CD4-positive, alpha-beta T cell treated with Interleukin-1 beta for 1 hour (primary cell): ENCODE data around the gene ALPI.

ENCODE experiments used
- DNase-seq, 2 donors: peaks; one replicate each; pipeline ENCODE4 v3.0.0-alpha.2; 2020 to 2022

The ALPI gene

DNA sequence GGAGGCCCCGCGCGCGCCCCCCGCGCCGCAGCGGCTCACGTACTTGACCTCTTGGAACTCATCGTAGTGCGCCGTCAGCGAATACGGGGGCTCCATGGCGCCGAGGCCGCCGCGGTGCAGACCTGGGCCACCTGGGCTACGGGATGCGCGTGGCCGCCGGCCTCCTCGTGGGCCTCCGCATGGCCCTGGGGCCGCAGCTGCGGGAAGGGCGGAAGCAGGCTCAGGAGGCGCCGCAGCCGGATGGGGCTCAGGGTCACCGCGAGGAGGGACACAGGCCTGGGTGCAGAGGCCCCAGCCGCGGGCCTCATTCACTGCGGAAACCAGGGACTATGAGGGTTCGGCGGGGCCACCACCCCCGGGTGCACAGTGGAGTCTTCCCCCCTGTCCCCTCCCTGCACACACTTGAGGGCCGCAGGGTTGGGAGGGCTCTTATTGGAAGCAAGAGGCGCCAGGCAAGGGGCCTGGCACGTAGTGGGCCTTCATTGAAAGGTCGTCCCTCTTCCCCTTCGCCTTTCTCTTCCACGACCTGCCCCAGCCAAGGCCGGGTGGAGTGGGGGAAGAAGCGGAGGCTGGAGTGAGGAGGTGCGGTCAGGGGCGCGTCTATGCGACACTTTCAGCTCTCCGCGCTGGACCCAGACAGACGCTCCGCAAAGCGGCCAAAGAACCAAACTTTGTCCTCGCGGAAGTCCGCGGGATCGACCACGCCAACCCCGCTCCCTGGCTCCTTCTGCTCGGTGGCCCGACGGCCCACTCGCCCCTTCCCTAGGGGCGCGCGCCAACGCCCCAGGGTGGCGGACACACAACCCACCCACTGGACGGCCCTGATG is 30.8 kb downstream of the ALPI start:
- no peak for DNase-seq

DNA sequence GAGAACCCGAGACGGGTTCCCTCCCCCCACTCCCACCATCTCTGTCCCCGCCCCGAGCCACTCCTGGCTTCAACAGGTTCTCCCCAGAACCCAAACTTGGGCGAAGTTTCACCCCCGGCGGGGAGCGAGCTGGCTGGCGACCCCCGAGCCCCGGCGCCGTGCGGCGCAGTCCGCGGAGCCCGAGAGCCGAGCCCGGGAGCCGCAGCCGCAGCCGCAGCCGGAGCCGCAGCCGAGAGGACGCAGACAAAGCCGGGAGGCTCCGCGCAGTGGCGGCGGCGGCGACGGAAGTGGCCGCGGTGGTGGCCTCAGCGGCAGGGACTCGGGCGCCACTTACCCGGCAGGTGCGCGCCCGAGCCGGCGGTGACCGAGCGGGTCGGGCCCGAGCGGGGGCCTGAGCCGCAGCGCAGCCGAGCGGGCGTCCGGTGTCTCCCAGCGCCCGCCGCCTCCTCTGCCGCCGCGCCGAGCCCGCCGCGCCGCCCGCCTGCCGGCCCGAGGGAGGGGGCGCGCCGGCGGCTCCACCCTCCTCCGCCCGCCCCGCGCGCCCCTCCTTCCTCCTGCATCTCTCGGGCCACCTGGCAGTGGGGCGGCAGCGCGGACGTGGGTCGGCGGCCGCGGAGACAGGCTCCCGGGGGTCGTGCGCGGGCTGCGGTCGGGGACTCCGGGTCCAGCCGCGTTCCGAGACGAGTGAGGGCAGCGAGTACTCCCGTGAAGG is 31.6 kb downstream of the ALPI start, which contains the start of gene ECEL1:
Gene ECEL1 (minus strand): TSS at position 450 of the 712 bp plus-strand sequence. CDS start 1,181 bp downstream, outside the sequence.
- DNase-seq: no peak

DNA sequence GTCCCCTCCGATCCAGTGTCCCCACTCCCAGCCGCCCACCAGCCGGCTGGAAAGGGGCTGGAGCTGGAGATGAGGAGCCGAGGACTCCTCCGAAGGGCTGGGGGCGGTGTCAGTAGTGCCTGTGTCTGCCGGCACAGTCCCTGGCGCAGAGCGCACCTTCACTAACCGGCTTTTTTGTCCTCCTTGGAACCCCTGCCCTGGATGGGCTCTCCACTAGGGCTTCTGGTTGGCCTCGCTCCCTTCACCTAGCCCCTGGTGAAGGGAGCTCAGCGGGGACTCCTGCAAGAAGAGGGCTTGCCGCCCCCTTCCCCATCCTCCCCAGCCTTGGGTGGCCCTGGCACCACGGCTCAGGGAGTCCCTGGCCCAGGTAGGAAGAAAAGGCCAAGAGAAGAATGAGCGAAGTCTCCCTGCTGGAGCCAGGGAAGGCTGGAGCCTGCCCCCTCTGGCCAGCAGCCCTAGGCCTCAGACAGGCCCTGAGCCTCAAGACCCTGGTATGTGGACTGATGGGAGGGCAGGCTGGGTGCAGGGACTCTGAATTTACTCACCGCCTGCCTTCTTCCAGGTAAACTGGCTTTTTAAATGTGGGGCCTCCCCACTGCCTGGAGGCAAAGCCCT is 32.3 kb downstream of the ALPI start:
- DNase-seq: no peak

DNA sequence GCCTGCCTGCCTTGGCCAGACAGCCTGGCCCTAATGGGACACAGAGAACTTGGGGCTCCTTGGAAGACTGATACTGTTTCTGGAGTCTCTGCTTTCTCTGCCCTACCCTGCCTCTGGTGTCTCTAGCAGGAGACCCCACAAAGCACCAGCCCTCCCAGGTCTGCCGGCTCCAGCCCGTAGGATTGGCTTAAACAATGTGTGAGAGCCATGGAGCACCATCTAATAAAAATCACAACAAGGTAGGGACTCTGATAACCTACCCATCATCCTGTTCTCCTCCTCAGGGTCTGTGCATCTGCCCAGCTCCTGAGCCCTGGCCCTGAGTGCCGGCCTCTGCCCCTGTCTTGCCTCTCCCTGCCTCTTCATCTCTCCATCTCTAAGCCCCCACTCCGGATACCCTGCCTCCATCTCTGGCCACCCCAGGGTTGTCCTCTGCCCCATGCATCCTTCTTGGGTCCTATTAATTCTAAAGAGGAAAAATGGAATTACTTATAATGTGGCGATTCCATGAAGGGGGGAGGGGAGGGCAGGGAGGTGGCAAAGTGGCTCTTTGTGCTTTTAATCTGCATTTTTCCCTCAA is 32.9 kb downstream of the ALPI start:
- DNase-seq: no peak

DNA sequence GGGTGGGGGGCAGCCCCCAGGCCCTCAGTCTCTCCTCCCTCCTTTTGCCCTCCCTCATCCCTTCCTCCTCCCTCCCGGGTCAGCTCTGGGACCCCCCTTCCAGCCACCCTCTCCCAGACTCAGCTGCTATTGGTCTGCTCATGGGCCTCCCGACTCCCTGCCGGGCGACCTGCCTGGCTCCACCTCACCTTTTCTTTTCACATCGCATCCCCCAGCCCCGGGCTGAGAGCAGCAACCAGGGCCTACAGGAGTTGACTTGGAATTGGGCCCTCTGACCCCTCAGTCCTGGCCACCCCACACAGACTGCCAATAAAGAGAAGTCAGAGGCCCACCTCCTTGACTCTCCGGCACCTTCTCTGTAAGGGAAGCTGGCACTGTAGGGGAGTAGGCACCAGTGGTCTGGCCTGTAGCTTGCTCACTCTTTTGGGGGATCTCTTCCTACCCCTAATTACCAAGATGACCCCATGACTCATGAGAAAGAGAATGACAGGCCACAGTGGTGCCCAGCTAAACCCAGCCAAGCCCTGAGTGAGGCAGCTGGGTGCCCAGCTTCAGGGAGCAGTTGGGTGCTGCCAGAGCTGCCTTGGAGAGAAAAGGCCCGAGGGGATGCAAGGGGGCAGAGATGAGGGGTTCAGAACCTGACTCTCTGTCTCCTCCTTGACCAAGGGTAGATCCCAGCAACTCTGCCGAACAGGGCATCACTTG is 33.7 kb downstream of the ALPI start:
- DNase-seq: no peak

DNA sequence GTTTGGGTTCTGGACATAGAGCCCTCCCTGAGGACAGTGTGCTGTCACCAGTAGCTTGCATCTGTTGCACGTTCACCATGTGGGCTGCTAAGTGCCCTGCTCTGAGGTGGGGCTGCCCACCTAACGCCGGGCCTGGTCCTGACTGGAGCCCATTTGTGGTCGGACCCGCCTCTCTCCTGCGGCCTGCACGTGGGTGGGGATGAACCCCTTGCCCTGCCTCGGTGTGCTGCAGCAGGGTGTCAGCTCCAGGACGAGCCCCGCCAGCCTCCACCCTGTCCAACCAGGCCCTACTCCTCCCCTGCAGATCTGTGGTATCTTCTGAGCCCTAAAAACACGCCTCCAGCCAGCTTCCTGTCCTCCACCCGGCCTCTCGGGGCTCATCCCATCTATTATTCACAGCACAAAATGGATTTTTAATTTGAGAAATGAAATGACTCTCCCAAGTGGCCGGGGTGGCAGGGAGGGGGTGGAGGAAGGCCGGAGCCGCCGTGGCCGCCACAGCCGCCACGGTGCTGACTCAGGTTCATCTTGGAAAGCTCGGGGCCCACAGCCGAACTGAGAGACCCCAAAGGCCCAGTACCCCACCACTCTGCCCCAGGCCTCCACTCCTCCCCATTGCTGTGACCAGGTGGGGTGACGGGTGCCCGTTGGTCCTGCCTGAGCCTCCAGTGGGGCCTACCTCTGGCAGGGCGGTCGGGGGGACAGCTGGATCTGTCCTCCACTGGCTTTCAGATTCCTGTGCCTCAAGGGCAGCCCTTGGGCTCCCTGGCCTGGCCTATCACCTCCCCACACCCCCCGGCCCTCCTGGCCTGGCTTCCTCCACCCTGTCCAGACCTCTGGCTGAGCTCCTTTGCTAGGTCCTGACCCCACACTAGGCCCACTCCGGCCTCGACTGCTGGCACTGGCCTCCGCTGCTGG is 34.5 kb downstream of the ALPI start:
- DNase-seq: no peak

DNA sequence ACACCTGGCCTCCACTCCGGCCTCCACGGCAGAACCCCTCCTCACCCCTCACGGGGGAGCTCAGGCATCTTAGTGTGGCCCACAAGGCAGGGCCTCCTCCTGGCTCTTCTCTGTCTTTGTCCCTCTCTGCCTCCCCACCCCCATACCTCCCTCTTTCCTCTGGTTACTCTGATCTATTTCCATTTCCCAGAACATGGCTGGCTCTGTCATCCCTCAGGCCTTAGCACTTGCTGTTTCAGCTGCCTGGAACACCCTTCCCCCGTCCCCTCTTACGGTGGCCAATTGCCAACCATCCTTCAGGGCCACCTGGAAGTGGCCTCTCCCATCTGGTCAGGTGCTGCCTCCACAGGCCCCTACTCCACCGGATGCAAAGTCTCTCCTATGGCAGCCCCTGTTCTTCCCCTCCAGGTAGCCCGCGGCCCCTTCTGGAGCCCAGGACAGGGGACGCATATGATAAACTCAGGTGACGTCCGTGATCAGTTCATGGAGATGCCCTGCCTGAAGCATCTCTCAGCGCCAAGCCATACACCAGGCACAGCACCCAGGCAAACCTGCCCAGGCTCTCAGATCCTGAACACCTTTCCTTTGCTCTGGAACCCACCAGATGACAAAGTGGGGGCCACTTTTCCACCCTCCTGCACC is 35.3 kb downstream of the ALPI start:
- no peak for DNase-seq

DNA sequence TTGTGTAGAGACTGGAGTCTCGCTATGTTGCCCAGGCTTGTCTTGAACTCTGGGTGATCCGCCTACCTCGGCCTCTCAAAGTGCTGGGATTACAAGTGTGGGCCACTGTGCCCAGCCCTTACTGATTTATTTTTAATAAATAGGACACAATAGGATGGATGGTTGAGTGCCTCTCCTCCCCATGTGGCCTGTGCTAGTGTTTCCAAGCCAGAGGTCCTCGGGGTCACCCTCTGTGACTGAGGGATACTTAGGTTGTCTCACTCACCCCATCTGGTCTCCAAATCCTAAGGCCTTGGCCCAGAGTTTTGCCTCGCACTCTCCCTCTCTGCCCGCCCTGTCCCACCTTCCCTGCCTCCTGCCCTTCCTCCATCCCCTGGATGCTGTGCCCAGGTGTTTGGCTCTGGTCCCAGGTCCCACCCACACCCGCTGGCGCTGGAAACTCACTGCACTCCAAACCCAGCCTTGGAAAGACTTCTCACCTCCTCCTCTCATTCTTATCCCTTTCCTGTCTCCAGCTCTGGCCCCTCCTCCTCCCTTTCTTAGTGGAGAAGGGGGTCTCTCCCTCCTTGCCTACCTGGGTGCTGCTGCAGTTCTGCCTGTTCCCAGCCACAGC is 36.4 kb downstream of the ALPI start:
- DNase-seq: no peak

DNA sequence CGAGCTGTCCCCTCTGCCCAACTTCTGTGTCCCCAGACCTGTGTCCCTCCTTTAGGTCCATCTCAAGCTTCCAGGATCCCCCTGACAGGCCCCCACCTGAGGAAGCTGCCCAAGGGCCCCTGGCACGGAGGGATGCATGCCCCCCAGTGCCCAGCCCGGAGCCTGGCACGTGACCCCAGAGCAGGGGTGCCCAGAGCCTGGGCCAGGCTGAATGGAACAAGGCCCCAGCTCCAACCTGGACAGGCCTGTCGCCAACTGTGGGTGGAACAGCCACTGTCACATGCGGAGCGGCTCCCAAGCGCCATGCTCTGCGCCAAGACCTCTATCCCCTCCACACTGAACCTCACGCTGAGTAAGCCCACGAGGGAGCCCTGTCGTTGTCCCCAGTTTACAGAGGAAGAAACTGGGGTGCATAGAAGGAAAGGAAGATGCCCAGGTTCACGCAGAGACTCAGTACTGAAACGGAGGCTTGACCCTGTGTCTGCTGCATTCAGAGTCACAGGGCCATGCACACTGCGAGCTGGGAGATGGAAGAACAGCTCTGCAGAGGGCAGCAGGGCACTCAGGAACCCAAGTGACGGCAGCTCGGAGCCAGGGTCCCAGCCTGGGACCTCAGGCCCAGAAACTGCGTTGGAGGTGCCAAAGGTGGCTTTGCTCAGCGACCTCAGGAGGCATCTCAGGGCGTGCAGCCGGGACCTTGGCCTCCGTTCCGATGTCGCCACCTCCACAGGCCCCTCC is 37.2 kb downstream of the ALPI start:
- no peak for DNase-seq

DNA sequence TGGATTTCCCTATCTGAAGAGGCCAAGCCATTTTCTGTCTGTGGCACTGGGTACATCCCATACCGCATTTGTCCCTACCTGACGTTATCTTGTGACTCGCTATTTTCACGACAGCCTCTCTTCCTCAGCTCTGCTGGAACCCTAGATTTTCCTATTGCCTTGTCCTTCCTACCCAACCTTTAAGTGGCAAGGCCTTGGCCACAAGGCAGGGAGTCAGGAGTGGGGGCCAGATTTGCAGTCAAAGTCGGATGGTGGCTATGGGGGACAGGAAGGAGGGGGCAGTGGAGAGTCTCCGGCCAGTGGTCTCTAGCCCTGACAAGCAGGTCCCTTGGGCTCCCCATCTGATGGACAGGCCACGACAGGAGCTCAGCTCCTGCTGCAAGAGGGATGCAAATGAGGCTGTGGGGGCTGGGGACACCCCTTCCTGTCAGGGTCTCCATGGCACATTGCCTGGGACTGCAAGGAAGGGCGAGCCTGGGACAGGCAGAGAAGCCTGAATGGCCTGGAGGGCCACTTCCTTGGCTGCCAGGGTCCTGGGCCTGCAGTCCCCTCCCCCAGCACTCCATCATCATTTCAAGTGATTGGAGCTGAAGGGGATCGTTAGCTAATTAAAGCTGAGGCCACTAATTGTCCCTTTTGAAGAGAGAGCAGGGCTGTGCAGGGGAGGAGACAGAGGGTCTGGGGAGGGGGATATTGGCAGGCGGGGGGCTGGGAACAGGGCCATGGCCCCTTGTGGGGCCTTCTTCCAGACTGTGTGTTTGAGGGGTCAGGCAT is 37.9 kb downstream of the ALPI start:
- no peak for DNase-seq

DNA sequence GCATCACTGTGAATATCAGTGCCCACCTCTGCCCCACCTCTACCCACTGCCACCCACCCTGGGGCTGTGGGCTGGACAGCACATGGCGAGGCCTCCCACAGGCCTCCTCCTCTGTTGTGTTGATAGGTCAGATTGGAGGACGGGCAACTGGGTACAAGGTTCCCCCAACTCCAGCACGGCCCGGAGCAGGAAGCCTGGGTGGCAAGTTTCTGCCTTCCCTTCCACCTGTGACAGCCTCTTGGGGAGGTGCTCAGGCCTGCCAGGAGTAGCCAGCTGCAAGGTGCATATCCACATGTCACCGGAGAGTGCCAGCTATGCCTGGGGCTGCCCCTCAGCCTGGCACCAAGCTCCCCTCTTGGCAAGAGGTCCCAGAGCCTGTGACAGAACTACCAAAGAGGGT is 38.6 kb downstream of the ALPI start:
- DNase-seq: no peak

DNA sequence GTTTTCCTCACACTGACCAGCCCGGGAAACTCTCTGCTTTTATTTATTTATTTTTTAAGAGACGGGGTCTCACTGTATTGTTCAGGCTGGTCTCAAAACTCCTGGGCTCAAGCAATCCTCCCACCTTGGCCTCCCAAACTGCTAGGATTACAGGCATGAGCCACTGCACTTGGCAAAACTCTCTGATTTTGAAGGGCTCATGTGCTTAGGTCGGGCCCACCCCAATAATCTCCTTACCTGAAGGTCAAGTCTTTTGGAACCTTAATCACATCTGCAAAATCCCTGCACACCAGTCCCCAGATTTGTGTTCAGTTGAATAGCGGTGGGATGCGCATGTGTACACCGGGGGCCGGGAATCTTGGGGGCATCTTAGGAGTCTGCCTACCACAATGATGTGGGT is 39.3 kb downstream of the ALPI start:
- no peak for DNase-seq

DNA sequence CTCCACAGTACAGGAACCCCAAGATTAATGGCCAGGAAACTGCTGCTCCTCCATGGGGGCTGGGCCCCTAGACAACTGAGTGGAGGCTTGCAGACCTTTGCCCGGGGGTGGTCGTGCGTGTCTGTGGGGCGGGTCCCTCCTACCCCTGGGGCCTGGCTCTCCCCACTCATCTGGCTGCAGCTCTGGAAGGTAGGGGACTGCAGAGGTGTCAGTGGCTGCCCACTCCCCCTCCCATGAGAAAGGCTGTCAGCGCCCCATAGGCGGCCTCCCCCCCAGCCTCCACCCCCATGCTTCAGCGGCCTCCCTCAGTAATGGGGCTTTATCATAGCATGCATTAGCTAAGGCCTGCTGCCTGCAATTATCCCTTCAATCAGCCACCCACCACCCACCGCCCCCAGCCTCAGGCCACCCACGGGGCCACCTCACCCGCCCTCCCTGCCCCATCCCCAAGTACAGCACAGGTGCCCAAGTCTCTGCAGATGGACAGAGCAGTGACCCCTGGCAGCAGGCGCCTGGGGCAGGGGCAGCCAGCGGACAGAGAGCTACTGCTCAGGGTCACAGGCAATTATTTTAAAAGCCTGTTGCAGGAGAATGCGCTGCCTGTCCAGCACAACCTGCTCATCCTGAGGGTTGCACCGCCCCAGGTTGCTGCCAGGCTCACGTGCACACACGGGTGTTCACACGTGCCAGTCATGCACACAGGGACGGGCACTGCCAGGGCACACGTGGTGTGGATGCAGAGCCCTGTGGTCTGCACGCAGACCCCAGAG is 40.7 kb downstream of the ALPI start:
- DNase-seq: no peak

DNA sequence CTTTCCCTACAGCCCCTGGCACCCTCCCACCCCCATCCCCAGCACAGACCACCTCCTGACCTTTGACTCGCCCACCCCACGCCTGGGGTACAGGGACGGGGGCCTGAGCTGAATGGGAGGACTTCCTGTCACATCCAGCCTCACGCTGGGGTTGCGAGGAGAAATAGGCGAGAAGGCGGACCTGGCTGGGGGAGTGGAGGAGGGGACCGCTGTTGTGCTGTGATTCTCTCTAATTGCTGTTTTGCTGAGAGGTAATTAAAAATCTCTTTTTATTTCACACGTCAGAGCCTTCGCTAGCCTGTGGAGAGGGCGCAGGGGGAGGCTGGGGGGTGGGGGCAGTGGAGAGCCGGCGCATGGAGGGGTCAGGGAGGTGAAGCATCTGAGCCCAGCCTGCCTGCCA is 41.4 kb downstream of the ALPI start:
- DNase-seq: no peak

DNA sequence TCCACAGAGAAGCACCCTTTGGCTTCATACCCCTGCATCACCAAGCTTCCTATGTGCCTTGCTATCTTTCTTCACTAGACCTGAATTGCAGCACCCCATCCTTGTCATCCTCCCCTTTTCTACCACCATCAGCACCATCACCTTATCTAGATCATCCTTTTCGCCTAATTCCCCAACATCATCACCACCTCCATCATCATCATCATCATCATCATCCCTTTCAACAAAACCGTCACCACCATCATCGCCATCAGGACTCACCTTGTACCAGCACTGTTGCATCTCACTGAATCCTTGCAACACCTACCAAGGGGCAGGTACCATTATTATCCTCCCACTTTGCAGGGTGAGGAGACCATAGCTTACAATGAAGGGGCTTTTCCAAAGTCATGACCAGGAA is 42.5 kb downstream of the ALPI start:
- DNase-seq: no peak

DNA sequence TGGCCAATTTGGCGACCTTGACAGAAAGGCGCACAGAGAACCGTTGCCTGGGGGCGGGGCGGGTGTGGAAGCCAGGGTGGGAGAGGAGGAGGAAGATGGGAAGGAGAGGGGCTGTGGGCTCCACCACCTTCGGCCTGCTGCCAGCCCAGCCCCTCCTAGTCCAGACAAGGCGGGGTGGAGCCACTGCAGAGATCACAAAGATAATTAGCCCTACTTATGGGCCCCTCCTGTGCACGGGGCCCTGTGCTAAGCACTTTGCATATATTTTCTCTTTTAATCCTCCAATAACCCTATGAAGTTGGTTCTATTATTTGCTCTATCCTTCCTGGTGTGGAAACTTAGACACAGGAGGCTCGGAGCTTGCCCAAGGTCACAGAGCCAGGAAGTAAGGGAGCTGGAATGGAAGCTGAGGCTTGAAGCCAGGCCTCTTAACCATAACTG is 45.4 kb downstream of the ALPI start:
- DNase-seq: no peak

DNA sequence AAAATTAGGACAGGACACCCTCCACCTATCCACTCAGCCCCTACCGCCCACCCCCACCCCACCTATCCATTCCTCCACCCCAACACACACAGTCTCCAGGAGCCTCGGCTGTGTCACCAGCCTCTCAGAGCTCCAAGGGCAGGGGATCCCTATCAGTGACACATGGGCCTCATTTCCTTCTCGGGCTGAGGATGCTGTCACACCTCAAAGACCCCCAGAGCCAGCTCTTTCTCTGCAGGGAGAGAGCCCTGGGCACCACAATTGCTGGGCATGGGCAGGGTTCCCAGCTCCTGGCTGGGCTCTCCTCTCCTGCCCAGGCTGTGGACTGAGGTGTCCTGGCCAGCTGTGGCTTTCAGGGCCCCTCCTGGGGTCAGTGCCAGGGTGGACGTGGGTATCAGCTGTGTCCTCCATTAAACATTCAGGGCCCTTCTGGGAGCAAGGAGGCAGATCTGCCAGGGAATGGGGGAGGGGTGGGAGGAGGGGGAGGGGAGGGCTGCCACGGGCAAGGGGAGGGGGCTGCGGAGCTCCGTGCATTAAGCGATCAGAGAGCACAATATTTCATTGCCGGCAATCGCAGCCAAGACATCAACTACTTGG is 45.9 kb downstream of the ALPI start:
- no peak for DNase-seq

DNA sequence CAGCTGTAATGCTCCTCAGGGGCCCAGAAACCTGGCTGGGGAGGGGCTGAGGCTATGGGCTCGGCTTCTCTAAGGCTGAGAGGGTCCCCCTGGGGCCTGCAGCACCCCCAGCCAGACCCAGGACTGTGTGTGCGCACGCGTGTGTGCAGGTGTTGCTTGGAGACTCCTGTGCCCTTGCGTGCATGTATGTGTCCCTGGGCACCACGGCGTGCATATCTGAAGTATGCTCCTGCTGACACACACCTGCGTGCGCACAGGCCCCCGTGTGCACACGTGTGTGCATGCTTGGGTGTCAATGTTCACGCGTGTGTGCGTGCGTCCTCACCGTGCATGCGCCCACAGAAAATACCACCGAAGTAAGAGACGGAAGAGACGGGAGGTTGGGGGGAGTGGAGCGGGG is 46.6 kb downstream of the ALPI start:
- peak in 1 of 2 donors; percentile 38 for DNase-seq
